ENCODE results near the gene PTS.
"Not testable (repeated sequence)": the region's sequence is repeated elsewhere in the genome, so short reads cannot be mapped to it uniquely, and the experiment has no call there.

Gene PTS

DNA sequence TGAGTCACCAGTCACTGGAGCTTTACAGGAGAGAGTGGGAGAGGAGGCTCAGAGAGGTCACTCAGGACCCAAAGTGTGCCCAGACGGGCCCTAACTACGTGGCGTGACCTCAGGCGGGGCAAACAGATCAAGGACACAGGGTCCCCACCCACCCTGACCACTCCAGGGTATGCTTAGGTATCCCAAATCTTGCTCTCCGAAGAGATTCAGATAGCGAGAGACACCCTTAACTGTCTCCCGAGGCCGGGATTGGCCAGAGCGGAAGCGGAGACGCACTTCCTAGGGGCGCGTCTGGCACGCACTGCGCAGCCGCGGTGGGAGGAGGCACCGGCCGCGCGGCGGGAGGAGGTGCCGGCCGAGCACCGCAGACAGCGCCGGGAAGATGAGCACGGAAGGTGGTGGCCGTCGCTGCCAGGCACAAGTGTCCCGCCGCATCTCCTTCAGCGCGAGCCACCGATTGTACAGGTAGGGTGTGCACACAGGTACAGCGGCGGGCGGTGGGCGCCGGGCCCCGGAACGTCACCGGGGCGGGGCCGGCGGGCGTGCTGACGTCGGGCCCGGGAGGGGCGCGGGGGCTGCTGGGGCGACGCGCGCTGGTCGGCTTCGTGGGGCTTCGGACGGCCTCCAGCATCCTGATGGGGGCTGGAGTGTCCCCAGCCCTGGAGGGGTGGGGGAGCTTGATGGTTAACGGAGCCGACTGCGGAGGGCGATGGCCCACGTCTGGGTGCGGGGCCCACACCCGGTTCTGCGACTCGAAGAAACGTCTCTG lies at the start of gene PTS:
Gene PTS (plus strand): TSS at position 367 of the 769 bp plus-strand sequence. CDS start 16 bp downstream, at position 383.
- Histone ChIP-seq H3K9ac (ENCODE audit: low read length) (peak within 1 kb of the TSS; percentile 90), H3K36me3 (ENCODE audit: control insufficient read depth, insufficient read depth, low read length, severe bottlenecking) (peaks cover 25% of the 10 kb centered on the region), H3K27me3 (replicated peaks; ENCODE audit: control insufficient read depth, insufficient read depth, low read length) (no peaks in the 10 kb centered on the region), H3K4me3 (ENCODE audit: low read length) (peak within 1 kb of the TSS; percentile 84), H3K9me3 (ENCODE audit: control insufficient read depth, low read length) (no peaks in the 10 kb centered on the region), H3K4me1 (ENCODE audit: control insufficient read depth, insufficient read depth, low read length) (peaks cover 28% of the 10 kb centered on the region)
- DNase-seq (ENCODE audit: low read depth): peak; percentile 97

DNA sequence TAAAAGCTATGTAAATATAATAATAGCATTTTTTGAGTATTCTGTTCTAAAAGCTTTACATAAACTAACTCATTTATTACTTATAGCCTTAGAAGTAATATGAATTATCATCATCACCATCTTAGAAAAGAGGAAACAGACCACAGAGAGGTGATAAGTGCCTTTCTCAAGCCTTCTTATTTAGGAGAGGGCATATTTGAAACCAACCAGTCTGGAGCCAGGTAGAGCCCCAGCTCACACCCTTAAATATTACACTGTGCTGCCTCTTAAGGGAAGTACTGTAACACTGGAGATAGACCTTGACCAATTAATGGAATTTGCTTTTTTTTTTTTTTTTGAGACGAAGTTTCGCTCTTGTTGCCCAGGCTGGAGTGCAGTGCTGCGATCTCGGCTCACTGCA lies 48.6 kb upstream of the PTS start:
- Histone ChIP-seq H3K36me3 (ENCODE audit: control insufficient read depth, insufficient read depth, low read length, severe bottlenecking) (no peaks in the 10 kb centered on the region), H3K4me1 (ENCODE audit: control insufficient read depth, insufficient read depth, low read length) (peaks cover 11% of the 10 kb centered on the region), H3K27me3 (replicated peaks; ENCODE audit: control insufficient read depth, insufficient read depth, low read length) (no peaks in the 10 kb centered on the region), H3K9me3 (ENCODE audit: control insufficient read depth, low read length) (no peaks in the 10 kb centered on the region), H3K9ac (ENCODE audit: low read length) (no peak overlapping the region), H3K4me3 (ENCODE audit: low read length) (no peak overlapping the region)
- no peak for DNase-seq (ENCODE audit: low read depth)

DNA sequence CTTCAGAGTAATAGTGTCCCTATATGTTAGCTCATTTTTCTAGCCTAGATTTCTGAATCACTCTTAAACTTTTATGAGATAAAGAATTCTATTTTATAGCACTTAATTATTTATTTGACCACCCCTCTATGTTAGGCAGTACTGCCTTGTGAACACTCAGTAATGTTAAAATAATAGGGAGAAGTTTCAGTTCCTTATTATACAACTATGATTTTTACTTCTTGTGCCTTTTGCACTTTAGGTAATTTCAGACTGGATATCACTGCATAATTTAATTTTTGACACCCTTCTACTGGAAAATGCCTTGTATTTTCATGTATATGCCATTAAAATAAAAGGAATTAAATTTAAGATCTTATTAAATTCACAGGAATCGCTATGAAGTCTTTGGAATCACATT lies 47.8 kb upstream of the PTS start:
- H3K9ac ChIP-seq (ENCODE audit: low read length): no peak overlapping the region
- DNase-seq (ENCODE audit: low read depth): no peak
- H3K36me3 ChIP-seq (ENCODE audit: control insufficient read depth, insufficient read depth, low read length, severe bottlenecking): no peaks in the 10 kb centered on the region
- no peak overlapping the region for H3K4me3 ChIP-seq (ENCODE audit: low read length)
- H3K4me1 ChIP-seq (ENCODE audit: control insufficient read depth, insufficient read depth, low read length): peaks cover 4% of the 10 kb centered on the region
- H3K27me3 ChIP-seq (replicated peaks; ENCODE audit: control insufficient read depth, insufficient read depth, low read length): no peaks in the 10 kb centered on the region
- H3K9me3 ChIP-seq (ENCODE audit: control insufficient read depth, low read length): no peaks in the 10 kb centered on the region

DNA sequence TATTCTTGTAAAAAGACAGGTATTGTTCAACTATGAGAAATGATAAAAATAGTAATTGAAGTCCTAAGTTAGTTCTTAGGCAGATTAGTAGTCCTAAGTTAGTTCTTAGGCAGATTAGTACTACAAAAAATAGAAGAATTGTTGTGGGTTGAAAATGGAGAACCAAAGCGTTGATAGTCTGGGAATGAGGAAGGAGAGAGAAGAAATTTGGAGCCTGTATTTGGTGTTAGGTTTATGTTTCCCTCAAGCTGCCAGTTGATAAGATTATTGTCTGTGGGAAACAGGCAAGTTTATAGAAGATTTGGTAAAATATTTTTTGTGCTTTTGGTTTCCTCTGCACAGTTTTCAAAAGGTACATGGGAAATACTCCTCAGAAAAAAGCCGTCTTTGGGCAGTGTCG lies 47.3 kb upstream of the PTS start:
- DNase-seq (ENCODE audit: low read depth): no peak
- H3K36me3 ChIP-seq (ENCODE audit: control insufficient read depth, insufficient read depth, low read length, severe bottlenecking): no peaks in the 10 kb centered on the region
- H3K9me3 ChIP-seq (ENCODE audit: control insufficient read depth, low read length): no peaks in the 10 kb centered on the region
- H3K27me3 ChIP-seq (replicated peaks; ENCODE audit: control insufficient read depth, insufficient read depth, low read length): no peaks in the 10 kb centered on the region
- no peak overlapping the region for H3K9ac ChIP-seq (ENCODE audit: low read length)
- peaks cover 4% of the 10 kb centered on the region for H3K4me1 ChIP-seq (ENCODE audit: control insufficient read depth, insufficient read depth, low read length)
- H3K4me3 ChIP-seq (ENCODE audit: low read length): no peak overlapping the region

DNA sequence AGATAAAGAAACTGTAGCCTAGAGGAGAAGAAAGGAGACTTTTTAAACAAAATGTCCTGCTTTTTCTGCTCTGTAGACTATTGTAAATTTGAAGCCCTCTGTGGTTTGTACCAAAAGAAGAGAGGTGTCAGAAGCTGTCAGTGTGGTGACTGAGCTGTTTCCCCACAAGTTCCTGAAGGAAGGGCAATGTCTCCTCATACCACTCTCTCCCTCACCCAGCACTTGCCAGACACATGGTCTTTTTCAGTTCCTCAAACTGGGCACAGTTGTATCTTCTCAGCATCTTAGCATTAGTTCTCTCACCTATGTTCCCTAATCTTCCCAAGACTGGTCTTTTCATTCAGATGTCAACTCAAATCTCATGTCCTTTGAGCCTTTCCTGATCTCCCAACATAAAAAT lies 46.6 kb upstream of the PTS start:
- Histone ChIP-seq H3K4me1 (ENCODE audit: control insufficient read depth, insufficient read depth, low read length) (peaks cover 4% of the 10 kb centered on the region), H3K36me3 (ENCODE audit: control insufficient read depth, insufficient read depth, low read length, severe bottlenecking) (no peaks in the 10 kb centered on the region), H3K9ac (ENCODE audit: low read length) (no peak overlapping the region), H3K9me3 (ENCODE audit: control insufficient read depth, low read length) (no peaks in the 10 kb centered on the region), H3K27me3 (replicated peaks; ENCODE audit: control insufficient read depth, insufficient read depth, low read length) (no peaks in the 10 kb centered on the region), H3K4me3 (ENCODE audit: low read length) (no peak overlapping the region)
- no peak for DNase-seq (ENCODE audit: low read depth)

DNA sequence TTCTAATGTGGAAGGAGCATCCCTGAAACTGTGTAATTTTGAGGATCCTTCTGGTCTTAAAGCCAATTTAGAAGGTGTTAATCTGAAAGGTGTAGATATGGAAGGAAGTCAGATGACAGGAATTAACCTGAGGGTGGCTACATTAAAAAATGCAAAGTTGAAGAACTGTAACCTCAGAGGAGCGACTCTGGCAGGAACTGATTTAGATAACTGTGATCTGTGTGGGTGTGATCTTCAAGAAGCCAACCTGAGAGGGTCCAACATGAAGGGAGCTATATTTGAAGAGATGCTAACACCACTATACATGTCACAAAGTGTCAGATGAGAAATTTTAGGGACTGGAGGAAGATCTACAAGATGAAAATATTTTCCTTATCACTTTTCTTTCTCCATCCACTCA lies 43.4 kb upstream of the PTS start:
- H3K36me3 ChIP-seq (ENCODE audit: control insufficient read depth, insufficient read depth, low read length, severe bottlenecking): no peaks in the 10 kb centered on the region
- no peak overlapping the region for H3K4me3 ChIP-seq (ENCODE audit: low read length)
- H3K4me1 ChIP-seq (ENCODE audit: control insufficient read depth, insufficient read depth, low read length): peaks cover 9% of the 10 kb centered on the region
- no peaks in the 10 kb centered on the region for H3K9me3 ChIP-seq (ENCODE audit: control insufficient read depth, low read length)
- no peak for DNase-seq (ENCODE audit: low read depth)
- H3K9ac ChIP-seq (ENCODE audit: low read length): no peak overlapping the region
- no peaks in the 10 kb centered on the region for H3K27me3 ChIP-seq (replicated peaks; ENCODE audit: control insufficient read depth, insufficient read depth, low read length)

DNA sequence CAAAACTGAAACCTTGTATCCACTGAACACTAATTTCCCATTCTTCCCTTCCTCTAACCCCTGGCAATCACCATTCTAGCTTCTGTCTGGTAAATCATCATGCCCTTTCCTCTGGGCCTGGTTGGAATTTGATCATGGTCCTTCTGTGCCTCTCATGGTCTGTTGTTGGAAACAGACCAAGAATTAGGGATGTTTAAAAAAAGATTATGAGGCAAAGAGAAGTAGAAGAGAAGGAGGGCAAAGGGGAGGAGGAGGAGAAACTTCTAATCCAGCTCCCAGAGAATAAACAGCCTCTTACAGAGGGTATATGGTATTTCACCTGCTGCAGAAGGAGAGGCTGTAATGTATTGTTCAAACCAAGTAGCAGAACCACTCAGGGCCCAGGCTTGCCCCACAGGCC lies 40.3 kb upstream of the PTS start:
- Histone ChIP-seq H3K4me1 (ENCODE audit: control insufficient read depth, insufficient read depth, low read length) (peaks cover 9% of the 10 kb centered on the region), H3K27me3 (replicated peaks; ENCODE audit: control insufficient read depth, insufficient read depth, low read length) (no peaks in the 10 kb centered on the region), H3K4me3 (ENCODE audit: low read length) (no peak overlapping the region), H3K9me3 (ENCODE audit: control insufficient read depth, low read length) (no peaks in the 10 kb centered on the region), H3K9ac (ENCODE audit: low read length) (no peak overlapping the region), H3K36me3 (ENCODE audit: control insufficient read depth, insufficient read depth, low read length, severe bottlenecking) (no peaks in the 10 kb centered on the region)
- DNase-seq (ENCODE audit: low read depth): no peak

GRCh38 chr11:112186304-112186703 lies 39.9 kb upstream of the PTS start:
- Histone ChIP-seq H3K36me3 (ENCODE audit: control insufficient read depth, insufficient read depth, low read length, severe bottlenecking) (no peaks in the 10 kb centered on the region), H3K4me1 (ENCODE audit: control insufficient read depth, insufficient read depth, low read length) (peaks cover 9% of the 10 kb centered on the region), H3K9ac (ENCODE audit: low read length) (no peak overlapping the region), H3K4me3 (ENCODE audit: low read length) (no peak overlapping the region), H3K9me3 (ENCODE audit: control insufficient read depth, low read length) (no peaks in the 10 kb centered on the region), H3K27me3 (replicated peaks; ENCODE audit: control insufficient read depth, insufficient read depth, low read length) (no peaks in the 10 kb centered on the region)
- DNase-seq (ENCODE audit: low read depth): no peak

DNA sequence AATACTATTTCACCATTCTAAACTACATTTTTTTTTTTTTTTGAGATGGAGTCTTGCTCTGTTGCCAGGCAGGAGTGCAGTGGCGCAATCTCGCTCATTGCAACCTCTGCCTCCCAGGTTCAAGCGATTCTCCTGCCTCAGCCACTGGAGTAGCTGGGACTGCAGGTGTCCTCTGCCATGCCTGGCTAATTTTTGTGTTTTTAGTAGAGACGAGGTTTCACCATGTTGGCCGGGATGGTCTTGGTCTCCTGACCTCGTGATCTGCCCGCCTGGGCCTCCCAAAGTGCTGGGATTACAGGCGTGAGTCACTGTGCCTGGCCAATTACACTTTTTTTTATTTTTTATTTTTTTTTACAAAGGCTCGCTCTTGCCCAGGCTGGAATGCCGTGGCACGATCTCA lies 31.1 kb upstream of the PTS start:
- not testable (repeated sequence) for H3K9me3 ChIP-seq (ENCODE audit: control insufficient read depth, low read length); H3K9ac ChIP-seq (ENCODE audit: low read length); DNase-seq (ENCODE audit: low read depth); H3K36me3 ChIP-seq (ENCODE audit: control insufficient read depth, insufficient read depth, low read length, severe bottlenecking); H3K4me3 ChIP-seq (ENCODE audit: low read length); H3K27me3 ChIP-seq (replicated peaks; ENCODE audit: control insufficient read depth, insufficient read depth, low read length); H3K4me1 ChIP-seq (ENCODE audit: control insufficient read depth, insufficient read depth, low read length)

GRCh38 chr11:112195951-112196351 lies 30.3 kb upstream of the PTS start:
- peak; percentile 43 for DNase-seq (ENCODE audit: low read depth)
- Histone ChIP-seq H3K27me3 (replicated peaks; ENCODE audit: control insufficient read depth, insufficient read depth, low read length) (no peaks in the 10 kb centered on the region), H3K4me3 (ENCODE audit: low read length) (no peak overlapping the region), H3K9ac (ENCODE audit: low read length) (no peak overlapping the region), H3K9me3 (ENCODE audit: control insufficient read depth, low read length) (no peaks in the 10 kb centered on the region), H3K36me3 (ENCODE audit: control insufficient read depth, insufficient read depth, low read length, severe bottlenecking) (no peaks in the 10 kb centered on the region), H3K4me1 (ENCODE audit: control insufficient read depth, insufficient read depth, low read length) (peaks cover 10% of the 10 kb centered on the region)

- Histone ChIP-seq H3K27me3 (replicated peaks; ENCODE audit: control insufficient read depth, insufficient read depth, low read length) (no peaks in the 10 kb centered on the region), H3K9me3 (ENCODE audit: control insufficient read depth, low read length) (no peaks in the 10 kb centered on the region), H3K4me1 (ENCODE audit: control insufficient read depth, insufficient read depth, low read length) (peaks cover 10% of the 10 kb centered on the region), H3K36me3 (ENCODE audit: control insufficient read depth, insufficient read depth, low read length, severe bottlenecking) (no peaks in the 10 kb centered on the region), H3K4me3 (ENCODE audit: low read length) (no peak overlapping the region), H3K9ac (ENCODE audit: low read length) (no peak overlapping the region)
- DNase-seq (ENCODE audit: low read depth): no peak
Measured at GRCh38 chr11:112196519-112197087, 29.6 kb upstream of the PTS start.

- H3K36me3 ChIP-seq (ENCODE audit: control insufficient read depth, insufficient read depth, low read length, severe bottlenecking); H3K4me3 ChIP-seq (ENCODE audit: low read length); H3K9ac ChIP-seq (ENCODE audit: low read length); DNase-seq (ENCODE audit: low read depth); H3K4me1 ChIP-seq (ENCODE audit: control insufficient read depth, insufficient read depth, low read length); H3K27me3 ChIP-seq (replicated peaks; ENCODE audit: control insufficient read depth, insufficient read depth, low read length); H3K9me3 ChIP-seq (ENCODE audit: control insufficient read depth, low read length): not testable (repeated sequence)
Measured at GRCh38 chr11:112199101-112199500, 27.1 kb upstream of the PTS start.
